MCF 10A (cell line): ENCODE results near the gene PRSS21. TPM values are rescaled to one million over a fixed set of nuclear protein-coding genes. Genes with fewer than 3 reads are reported as not detected.

Source experiments
- BruUV-seq: library from RNA; stranded (reverse); fragments of 400-500 nt; replicated peaks from 2 replicates; lab custom pipeline; 2021; lab: Mats Ljungman, UMichigan
- CTCF ChIA-PET: fragments of 300-600 bp; sonication (Branson Sonifier 250); formaldehyde crosslinking; extraction: SDS; loops from one replicate; lab custom pipeline; 2021; ENCODE audit warnings: antibody characterized with exemption, inconsistent platforms; lab: Yijun Ruan, JAX
- POLR2A ChIA-PET: fragments of 300-600, 350-650 bp; sonication (Branson Sonifier 250); formaldehyde crosslinking; extraction: SDS; loops from one replicate; lab custom pipeline; 2020; ENCODE audit warnings: antibody characterized with exemption, inconsistent platforms; lab: Yijun Ruan, JAX
- DNase-seq: peaks from one replicate; pipeline ENCODE4 v3.0.0-alpha.2; 2018; ENCODE audit not compliant: unreplicated experiment
- H3K27ac Mint-ChIP-seq: one replicate; pipeline ENCODE4 v1.8.0; 2022; ENCODE audit warnings: mild to moderate bottlenecking, low read depth, mixed read lengths; ENCODE audit not compliant: unreplicated experiment
- H3K27me3 Mint-ChIP-seq: one replicate; pipeline ENCODE4 v1.8.0; 2022; ENCODE audit warnings: mixed read lengths; ENCODE audit not compliant: insufficient read depth, unreplicated experiment
- H3K36me3 Mint-ChIP-seq: one replicate; pipeline ENCODE4 v1.8.0; 2022; ENCODE audit warnings: mild to moderate bottlenecking, moderate library complexity, mixed read lengths; ENCODE audit not compliant: insufficient read depth, unreplicated experiment
- H3K4me1 Mint-ChIP-seq: one replicate; pipeline ENCODE4 v1.8.0; 2022; ENCODE audit warnings: mixed read lengths; ENCODE audit not compliant: insufficient read depth, unreplicated experiment
- H3K4me3 Mint-ChIP-seq: one replicate; pipeline ENCODE4 v1.8.0; 2022; ENCODE audit warnings: mild to moderate bottlenecking, moderate library complexity, mixed read lengths; ENCODE audit not compliant: unreplicated experiment
- H3K9me3 Mint-ChIP-seq: one replicate; pipeline ENCODE4 v1.8.0; 2022; ENCODE audit warnings: mixed read lengths; ENCODE audit not compliant: unreplicated experiment
- CTCF ChIP-seq: fragments of 200-600 bp; IDR thresholded peaks from one replicate; pipeline ENCODE4 v1.8.0; 2022; ENCODE audit warnings: antibody characterized with exemption, mild to moderate bottlenecking; ENCODE audit not compliant: unreplicated experiment
- intact Hi-C: fragments of 100-400 bp; cut with micrococcal nuclease; formaldehyde crosslinking; loops from 2 replicates; pipeline ENCODE4 v1.14.1; 2022
- total RNA-seq: library from RNA; stranded (reverse); gene quantifications from 2 replicates; pipeline ENCODE4 v1.2.3, GENCODE V29; 2022

Gene PRSS21
- total RNA-seq, 1 experiment from 2014 or later = 16.4 TPM

- Mint-ChIP-seq H3K27ac (no peak overlapping the region), H3K4me1 (peaks cover 6% of the 10 kb centered on the region), H3K9me3 (peaks cover 10% of the 10 kb centered on the region), H3K4me3 (no peak overlapping the region), H3K27me3 (no peaks in the 10 kb centered on the region), H3K36me3 (no peaks in the 10 kb centered on the region)
- intact Hi-C loops = no loop called here
- BruUV-seq = no TSS peak
- TF ChIP-seq CTCF = no peak
- no peak for DNase-seq
- POLR2A ChIA-PET = no interaction called here
- CTCF ChIA-PET = interaction anchor here (0.5 to 0.7 kb wide), 4 partner anchors 8 to 434 kb away, joined by 3 read pairs; no protein-coding TSS in a partner anchor
Observed at GRCh38 chr16:2856686-2857450, 39.8 kb downstream of the PRSS21 start.

GRCh38 chr16:2857451-2858244, 40.6 kb downstream of the PRSS21 start, which contains the start of gene PRSS22:
TSS of gene PRSS22 (minus strand) at chr16:2858170. CDS start at chr16:2858104, 66 bp downstream.
- no TSS peak for BruUV-seq
- CTCF ChIA-PET = interaction anchor here (1.1 kb wide), 1 partner anchor 13 kb away, joined by 3 read pairs; no protein-coding TSS in a partner anchor
- TF ChIP-seq CTCF = no peak
- H3K36me3 Mint-ChIP-seq = no peaks in the 10 kb centered on the region
- H3K9me3 Mint-ChIP-seq = peaks cover 10% of the 10 kb centered on the region
- intact Hi-C loops = no loop called here
- H3K4me1 Mint-ChIP-seq = peaks cover 6% of the 10 kb centered on the region
- DNase-seq = no peak
- peak within 1 kb of the TSS; percentile 3 for H3K4me3 Mint-ChIP-seq
- no peaks in the 10 kb centered on the region for H3K27me3 Mint-ChIP-seq
- no peak within 1 kb of the TSS for H3K27ac Mint-ChIP-seq
- POLR2A ChIA-PET = interaction anchor here (1.6 to 1.8 kb wide), 2 partner anchors 82 to 89 kb away, joined by 6 read pairs; no protein-coding TSS in a partner anchor

GRCh38 chr16:2858245-2859025, 41.4 kb downstream of the PRSS21 start:
- Mint-ChIP-seq H3K4me1 (peaks cover 6% of the 10 kb centered on the region), H3K27ac (no peak overlapping the region), H3K9me3 (peaks cover 10% of the 10 kb centered on the region), H3K27me3 (no peaks in the 10 kb centered on the region), H3K4me3 (no peak overlapping the region), H3K36me3 (no peaks in the 10 kb centered on the region)
- DNase-seq = peak; percentile 66
- TF ChIP-seq CTCF = no peak
- intact Hi-C loops = no loop called here
- CTCF ChIA-PET = interaction anchor here (0.8 to 1.1 kb wide), 3 partner anchors 12 to 347 kb away, joined by 3 read pairs; no protein-coding TSS in a partner anchor
- POLR2A ChIA-PET = interaction anchor here (1.6 to 1.8 kb wide), 2 partner anchors 83 to 90 kb away, joined by 6 read pairs; no protein-coding TSS in a partner anchor
- BruUV-seq = no TSS peak
